SKM-1 (cell line): Measurements from ENCODE around the gene FCAMR.

Source experiments
- DNase-seq: peaks from one replicate; lab custom pipeline; 2025; ENCODE audit not compliant: unreplicated experiment; lab: John Stamatoyannopoulos, UW

Gene FCAMR

GRCh38 chr1:206998816-206999215 is 28.6 kb upstream of the FCAMR start:
- no peak for DNase-seq

GRCh38 chr1:206992790-206993189 is 22.5 kb upstream of the FCAMR start:
- DNase-seq = no peak

- no peak for DNase-seq
These were observed 17.6 kb upstream of the FCAMR start for GRCh38 chr1:206987873-206988272.

GRCh38 chr1:206986885-206987284 is 16.6 kb upstream of the FCAMR start:
- no peak for DNase-seq

GRCh38 chr1:206986402-206986801 is 16.1 kb upstream of the FCAMR start:
- DNase-seq = no peak

GRCh38 chr1:206985162-206985749 is 15.0 kb upstream of the FCAMR start:
- no peak for DNase-seq

GRCh38 chr1:206982216-206982615 is 12.0 kb upstream of the FCAMR start:
- DNase-seq = peak; percentile 81

- DNase-seq = peak; percentile 57
These were observed 9.3 kb upstream of the FCAMR start for GRCh38 chr1:206979379-206980043.

GRCh38 chr1:206978259-206978658 is 8.0 kb upstream of the FCAMR start:
- DNase-seq = no peak

GRCh38 chr1:206975306-206975705 is 5.0 kb upstream of the FCAMR start:
- DNase-seq = no peak

GRCh38 chr1:206974140-206974539 is 3.9 kb upstream of the FCAMR start:
- no peak for DNase-seq

- no peak for DNase-seq
These were observed 2.5 kb upstream of the FCAMR start for GRCh38 chr1:206972728-206973127.

- DNase-seq = peak; percentile 58
These were observed 882 bp upstream of the FCAMR start for GRCh38 chr1:206971029-206971655.

GRCh38 chr1:206969090-206969489 is 1.2 kb downstream of the FCAMR start:
- DNase-seq = no peak

- peak; percentile 91 for DNase-seq
These were observed 3.0 kb downstream of the FCAMR start for GRCh38 chr1:206967096-206967849.

GRCh38 chr1:206965781-206966180 is 4.5 kb downstream of the FCAMR start:
- DNase-seq = no peak

- no peak for DNase-seq
These were observed 6.5 kb downstream of the FCAMR start for GRCh38 chr1:206963740-206964139.

- no peak for DNase-seq
These were observed 7.0 kb downstream of the FCAMR start for GRCh38 chr1:206963119-206963712.

- DNase-seq = peak; percentile 75
These were observed 8.0 kb downstream of the FCAMR start for GRCh38 chr1:206962272-206962671.

- no peak for DNase-seq
These were observed 8.6 kb downstream of the FCAMR start for GRCh38 chr1:206961668-206962067.

- no peak for DNase-seq
These were observed 9.4 kb downstream of the FCAMR start for GRCh38 chr1:206960676-206961386.
